ENCODE data around the gene SLC9C1. TPM values are rescaled to one million over a fixed set of nuclear protein-coding genes. Genes with fewer than 3 reads are reported as not detected.

The SLC9C1 gene
- total RNA-seq, 2 experiments from 2014 or later = not detected

DNA sequence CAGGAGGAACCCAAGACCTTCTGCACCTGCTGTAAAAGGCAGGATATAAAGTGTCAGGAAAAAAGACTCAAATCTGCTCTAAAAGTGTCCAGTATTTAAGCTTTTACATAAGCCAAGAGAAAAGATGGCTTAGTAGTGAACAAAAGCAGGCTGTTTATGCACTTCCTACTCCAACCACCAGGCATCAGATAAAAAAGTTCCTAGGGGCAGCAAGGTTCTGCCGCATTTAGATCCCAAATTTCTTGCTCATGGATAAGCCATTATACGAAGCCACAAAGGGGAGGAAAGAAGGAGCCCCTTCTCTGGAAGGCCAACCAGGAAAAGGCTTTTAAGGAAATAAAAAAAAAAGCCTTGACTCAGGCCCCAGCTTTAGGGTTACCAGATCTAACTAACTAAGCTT is 10.6 kb upstream of the SLC9C1 start:
- DNase-seq = peak in 1 of 14 experiments; percentile 21
- no peak overlapping the region for H3K27ac ChIP-seq (ENCODE audit: low read depth in 1 of 2, low read length in 2 of 2)
- intact Hi-C loops (cut with DNase I, micrococcal nuclease) = loop anchor here (2.0 to 10.0 kb wide), 3 partner anchors 170 to 194 kb away; partner anchors contain the start of gene GCSAM (in 1 of the 2)

DNA sequence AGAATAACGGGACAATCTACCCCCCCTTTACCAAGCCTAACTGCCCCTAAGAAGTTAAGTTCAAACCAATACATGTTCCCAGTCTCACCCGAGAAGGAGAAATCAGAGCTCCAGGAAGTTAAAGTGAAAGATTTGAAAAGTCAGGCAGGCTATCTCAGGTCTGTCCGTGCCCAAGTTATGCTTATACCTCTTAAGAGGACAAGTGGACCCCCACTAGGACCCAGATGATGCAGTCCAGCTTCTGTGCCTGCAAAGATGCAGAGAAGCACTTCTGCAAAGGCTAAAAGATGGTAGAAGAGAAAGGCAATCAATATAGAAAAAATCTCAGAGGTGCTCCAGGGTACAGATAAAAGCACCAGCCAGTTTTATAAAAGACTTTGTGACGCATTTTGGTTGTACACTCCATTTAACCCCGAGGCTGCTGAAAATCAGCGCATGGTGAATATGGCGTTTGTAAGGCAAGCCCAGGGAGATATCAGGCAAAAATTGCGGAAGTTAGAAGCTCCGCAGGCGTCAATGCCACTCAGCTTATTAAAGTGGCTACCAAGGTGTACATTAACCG is 9.8 kb upstream of the SLC9C1 start:
- peaks cover 1% of the 10 kb centered on the region for H3K4me1 Mint-ChIP-seq (ENCODE audit: low read depth)
- Histone ChIP-seq H3K9me3 (ENCODE audit: control insufficient read depth in 1 of 2, insufficient read depth in 1 of 2, low read length in 2 of 2) (no peaks in the 10 kb centered on the region), H3K27ac (ENCODE audit: low read depth in 1 of 2, low read length in 2 of 2) (no peak overlapping the region), H3K4me3 (ENCODE audit: low read length) (peak overlapping the region; percentile 60), H3K4me1 (ENCODE audit: insufficient read depth, low read length) (peaks cover 22% of the 10 kb centered on the region), H3K36me3 (ENCODE audit: insufficient read depth, low read length) (no peaks in the 10 kb centered on the region), H3K27me3 (ENCODE audit: control insufficient read depth in 1 of 2, insufficient read depth in 2 of 2, low read length in 2 of 2) (no peaks in the 10 kb centered on the region)
- H3K27ac Mint-ChIP-seq = no peak overlapping the region
- no peaks in the 10 kb centered on the region for H3K27me3 Mint-ChIP-seq
- no peaks in the 10 kb centered on the region for H3K9me3 Mint-ChIP-seq
- ChIA-PET CTCF (interaction anchor here (1.1 to 2.3 kb wide), 2 partner anchors 10 to 19 kb away, joined by 3 to 10 read pairs; partner anchors contain the start of gene SLC9C1), POLR2A (interaction anchor here (0.6 to 2.9 kb wide), 17 partner anchors 8 to 258 kb away, joined by 3 to 14 read pairs (median 3); partner anchors contain the start of genes ATG3, BTLA, CD200 and SLC35A5)
- ATAC-seq (ENCODE audit: poor library complexity) (peak; percentile 83), DNase-seq (peak in 8 of 14 experiments; percentile 8 to 52 (median 23))
- intact Hi-C loops (cut with DNase I, micrococcal nuclease) = loop anchor here (2.0 to 10.0 kb wide), 3 partner anchors 169 to 193 kb away; partner anchors contain the start of gene GCSAM (in 1 of the 2)
- no peak overlapping the region for H3K4me3 Mint-ChIP-seq
- TF ChIP-seq, protein P1, sequence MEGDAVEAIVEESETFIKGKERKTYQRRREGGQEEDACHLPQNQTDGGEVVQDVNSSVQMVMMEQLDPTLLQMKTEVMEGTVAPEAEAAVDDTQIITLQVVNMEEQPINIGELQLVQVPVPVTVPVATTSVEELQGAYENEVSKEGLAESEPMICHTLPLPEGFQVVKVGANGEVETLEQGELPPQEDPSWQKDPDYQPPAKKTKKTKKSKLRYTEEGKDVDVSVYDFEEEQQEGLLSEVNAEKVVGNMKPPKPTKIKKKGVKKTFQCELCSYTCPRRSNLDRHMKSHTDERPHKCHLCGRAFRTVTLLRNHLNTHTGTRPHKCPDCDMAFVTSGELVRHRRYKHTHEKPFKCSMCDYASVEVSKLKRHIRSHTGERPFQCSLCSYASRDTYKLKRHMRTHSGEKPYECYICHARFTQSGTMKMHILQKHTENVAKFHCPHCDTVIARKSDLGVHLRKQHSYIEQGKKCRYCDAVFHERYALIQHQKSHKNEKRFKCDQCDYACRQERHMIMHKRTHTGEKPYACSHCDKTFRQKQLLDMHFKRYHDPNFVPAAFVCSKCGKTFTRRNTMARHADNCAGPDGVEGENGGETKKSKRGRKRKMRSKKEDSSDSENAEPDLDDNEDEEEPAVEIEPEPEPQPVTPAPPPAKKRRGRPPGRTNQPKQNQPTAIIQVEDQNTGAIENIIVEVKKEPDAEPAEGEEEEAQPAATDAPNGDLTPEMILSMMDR (IDR thresholded peaks at IDR 0.05) = no peak
- H3K36me3 Mint-ChIP-seq (ENCODE audit: low read depth) = no peaks in the 10 kb centered on the region

More for the DNA sequence above, 10.6 kb upstream of the SLC9C1 start:
- H3K4me3 ChIP-seq (ENCODE audit: low read length) = no peak overlapping the region
- ChIA-PET CTCF (interaction anchor here (1.1 to 2.3 kb wide), 4 partner anchors 10 to 168 kb away, joined by 3 to 10 read pairs (median 3); partner anchors contain the start of gene SLC9C1), POLR2A (interaction anchor here (0.6 to 2.9 kb wide), 9 partner anchors 11 to 257 kb away, joined by 3 to 14 read pairs (median 3); partner anchors contain the start of genes ATG3, CD200, SLC35A5 and SLC9C1)
- no peaks in the 10 kb centered on the region for H3K9me3 Mint-ChIP-seq
- no peaks in the 10 kb centered on the region for H3K36me3 ChIP-seq (ENCODE audit: insufficient read depth, low read length)
- no peak overlapping the region for H3K27ac Mint-ChIP-seq
- no peaks in the 10 kb centered on the region for H3K27me3 ChIP-seq (ENCODE audit: control insufficient read depth in 1 of 2, insufficient read depth in 2 of 2, low read length in 2 of 2)
- no peaks in the 10 kb centered on the region for H3K4me1 Mint-ChIP-seq (ENCODE audit: low read depth)
- H3K36me3 Mint-ChIP-seq (ENCODE audit: low read depth) = no peaks in the 10 kb centered on the region
- ATAC-seq (ENCODE audit: poor library complexity) = peak; percentile 36
- no peak overlapping the region for H3K4me3 Mint-ChIP-seq
- H3K4me1 ChIP-seq (ENCODE audit: insufficient read depth, low read length) = peaks cover 22% of the 10 kb centered on the region
- H3K9me3 ChIP-seq (ENCODE audit: control insufficient read depth in 1 of 2, insufficient read depth in 1 of 2, low read length in 2 of 2) = no peaks in the 10 kb centered on the region
- no peaks in the 10 kb centered on the region for H3K27me3 Mint-ChIP-seq
- TF ChIP-seq, protein P1 (IDR thresholded peaks at IDR 0.05) = peak; percentile 20

DNA sequence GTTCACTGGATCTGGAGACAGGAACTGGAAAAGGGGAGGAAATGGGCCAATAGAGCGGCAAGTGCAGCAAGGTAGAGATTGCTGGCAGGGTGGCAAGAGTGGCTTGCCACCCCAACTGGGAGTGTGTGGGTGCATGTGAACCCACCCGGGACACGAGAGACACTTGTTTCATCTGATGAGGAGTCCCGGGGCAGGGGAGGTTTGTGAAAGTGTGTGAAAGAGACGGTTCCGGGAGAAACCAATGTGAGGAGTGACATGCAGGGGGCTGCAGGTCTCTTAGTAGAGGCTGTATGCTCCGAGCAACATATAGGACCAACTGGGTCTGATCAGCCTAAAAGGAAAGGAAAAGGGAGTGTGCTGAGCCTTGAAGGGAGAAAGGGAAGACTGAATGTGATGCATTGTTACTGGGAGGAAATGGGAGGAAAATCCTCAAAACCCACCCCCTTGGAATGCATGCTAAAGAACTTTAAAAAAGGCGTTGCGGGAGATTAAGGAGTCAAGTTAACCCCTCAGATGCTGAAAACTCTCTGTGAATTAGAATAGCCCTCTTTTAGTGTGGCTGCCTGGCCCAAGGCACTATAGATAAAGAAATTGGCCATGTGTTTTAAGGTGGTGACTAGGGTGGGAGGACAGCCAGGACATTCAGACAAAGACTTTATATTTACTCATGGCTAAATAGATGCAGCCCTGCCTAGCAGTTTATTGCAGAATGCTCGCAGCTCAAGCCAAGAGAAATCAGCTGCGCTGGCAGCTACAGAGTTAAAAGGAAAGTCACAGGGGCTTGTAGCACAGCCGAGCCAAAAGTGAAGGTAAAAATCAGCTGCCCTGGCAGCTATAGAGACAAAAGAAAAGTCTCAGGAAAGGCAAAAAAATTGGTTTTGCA is 9.1 kb upstream of the SLC9C1 start:
- Mint-ChIP-seq H3K27me3 (no peaks in the 10 kb centered on the region), H3K27ac (no peak overlapping the region), H3K4me3 (no peak overlapping the region), H3K36me3 (ENCODE audit: low read depth) (no peaks in the 10 kb centered on the region), H3K4me1 (ENCODE audit: low read depth) (peaks cover 8% of the 10 kb centered on the region), H3K9me3 (no peaks in the 10 kb centered on the region)
- CTCF ChIA-PET = interaction anchor here (2.3 kb wide), 1 partner anchor 10 kb away, joined by 10 read pairs; the partner anchor contains the start of gene SLC9C1
- POLR2A ChIA-PET = interaction anchor here (0.7 to 2.9 kb wide), 13 partner anchors 7 to 259 kb away, joined by 3 to 14 read pairs (median 3); partner anchors contain the start of genes ATG3, BTLA, CD200 and SLC35A5
- intact Hi-C loops (cut with DNase I, micrococcal nuclease) = loop anchor here (5.0 to 10.0 kb wide), 2 partner anchors 168 to 181 kb away; partner anchors contain the start of gene GCSAM (in 1 of the 2)
- Histone ChIP-seq H3K27me3 (ENCODE audit: control insufficient read depth in 1 of 2, insufficient read depth in 2 of 2, low read length in 2 of 2) (no peaks in the 10 kb centered on the region), H3K4me1 (ENCODE audit: insufficient read depth, low read length) (peaks cover 26% of the 10 kb centered on the region), H3K4me3 (ENCODE audit: low read length) (peak overlapping the region; percentile 60), H3K36me3 (ENCODE audit: insufficient read depth, low read length) (no peaks in the 10 kb centered on the region), H3K27ac (ENCODE audit: low read depth in 1 of 2, low read length in 2 of 2) (no peak overlapping the region), H3K9me3 (ENCODE audit: control insufficient read depth in 1 of 2, insufficient read depth in 1 of 2, low read length in 2 of 2) (no peaks in the 10 kb centered on the region)
- ATAC-seq (ENCODE audit: poor library complexity) (peak; percentile 43), DNase-seq (peak in 5 of 14 experiments; percentile 6 to 31 (median 21))
- TF ChIP-seq, protein P1 (IDR thresholded peaks at IDR 0.05) = no peak
